Activated naive CD8-positive, alpha-beta T cell treated with anti-CD3 and anti-CD28 coated beads, Interleukin-2, amount 50 U/mL, for 16 hours (primary cell): ENCODE data around the gene PTPRD.

Experiments used
- DNase-seq: peaks from one replicate; pipeline ENCODE4 v3.0.0-alpha.2; 2020; ENCODE audit warnings: low read depth, low spot score

PTPRD gene

DNA sequence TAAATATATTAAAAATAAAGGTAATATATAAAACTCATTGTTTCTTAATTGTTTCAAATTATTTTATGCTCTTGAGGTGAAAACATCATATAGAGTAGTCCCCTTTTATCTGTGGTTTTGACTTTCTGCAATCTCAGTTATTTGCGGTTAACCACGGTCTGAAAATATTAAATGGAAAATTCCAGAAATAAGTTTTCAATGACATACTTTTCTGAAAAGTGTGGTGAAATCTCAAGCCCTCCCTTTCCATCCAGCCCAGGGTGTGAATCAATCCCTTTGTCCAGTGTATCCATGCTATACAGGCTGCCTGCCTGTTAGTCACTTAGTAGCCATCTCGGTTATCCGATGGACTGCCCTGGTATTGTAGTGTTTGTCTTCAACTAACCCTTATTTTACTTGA is 2266.5 kb downstream of the PTPRD start:
- DNase-seq = no peak

DNA sequence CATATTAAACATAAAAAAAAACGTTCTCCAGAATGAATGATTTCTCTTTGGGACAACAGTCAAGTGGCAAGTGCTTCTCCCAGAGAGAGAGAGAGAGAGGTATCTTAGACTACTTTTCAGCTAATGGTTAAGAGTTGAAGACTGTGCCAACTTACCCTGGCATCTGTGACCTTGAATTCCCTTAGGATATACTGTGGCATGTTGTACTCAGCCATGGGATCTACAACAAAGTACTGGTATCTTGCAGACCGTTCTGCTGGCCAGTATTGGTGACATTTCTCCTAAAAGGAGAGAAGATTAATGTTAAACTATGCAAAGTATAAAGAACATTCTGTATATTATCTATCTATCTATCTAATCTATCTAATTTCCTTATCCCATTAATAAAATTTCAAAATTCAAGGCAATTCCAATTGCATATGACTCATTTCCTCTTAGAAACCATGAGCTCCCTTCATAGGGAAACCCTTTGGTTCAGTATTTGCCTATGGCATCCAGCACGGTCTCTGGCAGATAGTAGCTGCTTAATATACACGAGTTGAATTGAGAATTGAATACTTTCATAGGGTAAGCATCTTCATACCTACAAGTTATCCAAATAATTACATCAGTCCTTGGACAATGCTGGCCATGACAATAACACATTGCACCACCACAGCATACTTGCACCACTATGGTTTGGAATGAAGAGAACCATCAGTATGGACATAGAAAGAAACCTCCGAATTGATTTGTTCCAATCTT is 2273.9 kb downstream of the PTPRD start:
- DNase-seq = no peak

DNA sequence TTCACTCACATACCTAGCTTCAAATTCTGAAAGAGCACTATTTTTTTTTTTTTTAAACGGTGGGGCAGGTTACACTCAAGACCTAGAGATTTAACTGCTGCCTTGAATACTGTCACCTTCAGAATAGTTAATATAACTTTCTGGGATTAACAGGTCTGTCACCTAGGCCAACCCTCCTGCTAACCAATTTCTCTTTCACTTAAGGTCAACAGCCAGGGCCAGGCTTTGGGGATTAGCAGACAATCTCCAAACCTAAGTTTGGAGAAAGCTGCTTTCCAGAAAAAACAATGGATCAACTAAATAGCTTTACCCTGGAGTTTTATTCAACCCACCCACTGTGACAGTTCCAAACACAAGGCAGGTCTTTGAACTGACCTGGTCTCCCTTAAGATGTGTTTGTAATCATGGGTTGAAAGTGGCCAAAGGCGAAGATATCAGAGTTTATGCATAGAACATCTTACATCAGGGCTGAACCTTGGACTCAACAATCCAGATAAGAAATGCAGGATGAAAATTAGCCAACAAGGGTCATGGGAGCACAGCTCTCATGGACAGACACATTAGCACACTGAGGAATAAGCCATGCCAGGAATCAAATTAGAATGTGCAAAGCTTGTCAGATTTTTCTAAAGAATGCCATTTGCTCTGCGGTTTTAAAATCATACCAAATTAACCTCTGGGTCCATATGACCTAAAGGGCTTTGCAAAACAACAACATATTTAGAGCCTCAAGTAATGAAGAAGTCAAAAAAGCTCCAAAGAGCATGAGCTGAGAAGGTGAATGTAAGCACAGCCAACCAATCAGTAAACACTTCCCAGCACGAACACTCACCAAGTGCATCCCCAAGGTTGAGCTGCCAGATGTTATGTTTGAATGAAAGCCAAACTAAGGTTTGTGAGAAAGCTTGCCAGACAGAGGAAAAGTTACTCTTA is 2274.7 kb downstream of the PTPRD start:
- no peak for DNase-seq

DNA sequence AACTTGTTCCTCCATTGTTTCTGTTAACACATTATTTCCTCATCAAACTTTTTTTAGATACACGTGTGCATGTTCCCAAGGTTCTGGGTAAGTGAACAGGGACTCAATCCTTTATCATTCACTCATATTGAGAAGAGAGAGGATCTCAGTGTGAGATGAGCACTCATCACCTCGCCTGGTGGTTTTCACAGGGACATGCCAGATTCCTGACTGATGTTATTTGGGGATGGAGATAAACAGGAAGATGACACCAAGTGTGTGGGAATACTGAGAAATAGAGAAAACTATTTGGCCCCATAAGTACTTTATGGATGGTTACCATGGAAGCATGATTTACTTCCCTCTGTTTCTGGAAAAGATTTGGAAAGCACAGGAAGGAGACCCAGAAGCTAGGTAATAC is 2279.9 kb downstream of the PTPRD start:
- DNase-seq = no peak

DNA sequence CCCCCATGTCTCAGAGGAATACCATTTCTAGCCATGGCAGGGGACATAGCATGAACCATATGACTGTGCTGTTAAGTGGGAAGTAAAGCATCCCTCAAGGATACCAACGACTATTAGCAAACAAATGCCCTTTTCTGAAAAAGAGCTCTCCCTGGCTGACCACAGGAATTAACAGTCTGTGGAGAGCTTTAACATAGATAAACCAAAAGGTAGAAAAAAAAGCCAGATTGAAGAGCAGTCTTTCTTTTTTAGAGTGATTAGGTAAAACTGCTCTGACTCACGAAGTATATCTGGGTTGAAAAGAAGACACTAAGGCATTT is 2280.5 kb downstream of the PTPRD start:
- DNase-seq = no peak

DNA sequence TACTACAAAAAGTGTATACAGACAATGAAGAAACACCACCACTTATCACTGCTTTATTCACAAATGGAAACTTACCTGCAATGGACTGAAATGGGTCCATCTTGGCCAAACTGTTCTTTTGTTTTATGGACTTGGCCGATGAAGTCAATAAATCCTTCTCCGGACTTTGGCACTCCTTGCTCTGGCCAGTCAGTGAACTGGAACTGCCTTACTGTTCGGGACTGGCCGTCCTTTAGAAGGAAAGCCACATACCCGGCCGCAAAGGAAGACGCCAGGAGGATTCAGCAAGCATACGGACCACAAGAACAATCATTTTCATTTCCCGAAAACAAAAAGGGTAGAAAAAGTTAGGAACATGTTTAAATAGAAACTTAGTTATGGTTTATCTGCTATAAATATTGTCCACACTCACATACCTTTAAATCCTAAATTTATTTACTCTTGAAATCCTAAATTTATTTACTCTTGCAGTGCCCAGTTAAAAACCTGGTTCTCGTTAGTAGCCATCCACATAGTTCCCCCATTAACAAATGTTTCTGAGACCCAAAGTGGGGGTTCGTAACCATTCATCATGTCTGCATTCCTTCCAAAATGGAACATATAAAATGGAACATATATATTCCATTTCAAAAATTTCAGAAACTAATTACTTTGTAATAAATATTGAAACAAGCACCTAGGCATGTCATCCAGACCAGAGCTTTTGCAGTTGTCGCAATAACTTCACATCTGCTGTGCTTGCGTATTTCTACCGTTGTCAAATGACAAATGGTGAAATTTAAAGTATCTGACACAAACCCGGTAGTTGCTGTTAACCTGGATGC is 2281.1 kb downstream of the PTPRD start:
- no peak for DNase-seq

DNA sequence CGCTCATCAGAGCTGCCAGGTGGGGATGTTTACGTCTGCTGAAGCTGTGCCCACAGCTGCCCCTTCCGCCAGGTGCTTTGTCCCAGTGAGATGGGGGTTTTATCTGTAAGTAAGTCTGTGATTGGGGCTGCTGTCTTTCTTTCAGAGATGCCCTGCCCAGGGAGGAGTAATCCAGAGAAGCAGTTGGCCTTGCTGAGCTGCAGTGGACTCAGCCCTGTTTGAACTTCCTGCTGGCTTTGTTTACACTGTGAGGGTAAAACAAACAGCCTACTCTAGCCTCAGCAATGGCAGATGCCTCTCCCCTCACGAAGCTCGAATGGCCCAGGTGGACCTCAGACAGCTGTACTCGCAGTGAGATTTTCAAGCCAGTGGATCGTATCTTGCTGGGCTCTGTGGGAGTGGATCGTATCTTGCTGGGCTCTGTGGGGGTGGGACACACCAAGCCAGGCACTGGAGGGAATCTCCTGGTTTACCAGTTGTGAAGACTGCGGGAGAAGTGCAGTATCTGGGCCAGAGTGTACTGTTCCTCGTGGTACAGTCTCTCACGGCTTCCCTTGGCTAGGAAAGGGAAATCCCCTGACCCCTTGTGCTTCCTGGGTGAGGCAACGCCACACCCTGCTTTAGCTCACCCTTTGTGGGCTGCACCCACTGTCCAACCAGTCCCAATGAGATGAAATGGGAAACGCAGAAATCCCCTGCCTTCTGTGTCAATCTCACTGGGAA is 2283.1 kb downstream of the PTPRD start:
- no peak for DNase-seq

DNA sequence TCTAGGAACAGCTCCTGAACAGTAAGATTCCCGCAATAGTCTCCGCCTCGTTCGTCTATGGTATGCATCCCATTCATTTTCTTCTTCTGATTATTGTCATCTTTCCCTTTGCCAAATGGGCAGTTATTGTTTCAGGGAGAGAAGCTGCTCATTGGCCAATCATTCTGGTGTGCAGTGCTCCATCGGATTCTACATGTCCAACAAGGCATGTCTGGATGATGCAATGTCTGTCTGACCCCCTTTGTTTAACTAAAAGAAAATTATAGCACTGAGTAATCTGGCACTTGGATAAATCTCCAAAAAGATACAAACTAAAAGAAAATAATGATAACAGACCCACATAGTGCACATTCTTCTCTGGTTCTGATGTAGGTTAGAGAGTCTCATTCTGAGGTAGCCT is 2297.6 kb downstream of the PTPRD start:
- DNase-seq = no peak

DNA sequence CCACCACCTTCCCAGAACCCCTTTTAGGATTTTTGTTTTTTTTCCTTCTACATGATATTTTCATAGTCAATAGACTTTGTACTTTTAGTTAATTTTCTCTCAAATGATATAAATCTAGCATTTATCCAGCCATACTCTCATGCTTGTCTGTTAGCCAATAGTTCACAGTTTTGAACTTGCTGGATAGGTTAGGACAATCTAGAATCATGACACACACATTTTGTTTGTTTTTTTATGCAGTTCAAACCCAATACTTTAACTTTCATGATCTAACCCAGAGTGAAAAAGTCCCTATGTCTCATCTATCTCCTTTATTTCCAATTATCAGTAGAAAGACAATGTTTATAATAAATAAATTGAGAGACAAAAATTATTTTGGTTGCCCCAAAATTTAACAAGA is 2303.5 kb downstream of the PTPRD start:
- no peak for DNase-seq

DNA sequence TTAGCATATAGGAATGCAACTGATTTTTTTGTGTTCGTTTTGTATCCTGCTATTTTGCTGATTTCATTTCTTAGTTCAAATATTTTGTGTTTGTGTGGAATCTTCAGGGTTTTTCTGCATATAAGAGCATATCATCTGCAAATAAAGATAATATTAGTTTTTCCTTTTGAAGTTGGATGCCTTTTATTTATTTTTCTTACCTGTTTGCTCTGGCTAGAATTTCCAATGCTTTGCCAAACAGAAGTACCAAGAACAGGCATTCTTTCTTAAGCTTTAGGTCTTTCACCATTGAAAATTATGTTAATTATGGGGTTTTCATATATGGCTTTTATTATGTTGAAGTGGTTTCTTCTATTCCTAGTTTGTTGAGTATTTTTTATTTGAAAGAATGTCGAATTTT is 2308.1 kb downstream of the PTPRD start:
- no peak for DNase-seq

DNA sequence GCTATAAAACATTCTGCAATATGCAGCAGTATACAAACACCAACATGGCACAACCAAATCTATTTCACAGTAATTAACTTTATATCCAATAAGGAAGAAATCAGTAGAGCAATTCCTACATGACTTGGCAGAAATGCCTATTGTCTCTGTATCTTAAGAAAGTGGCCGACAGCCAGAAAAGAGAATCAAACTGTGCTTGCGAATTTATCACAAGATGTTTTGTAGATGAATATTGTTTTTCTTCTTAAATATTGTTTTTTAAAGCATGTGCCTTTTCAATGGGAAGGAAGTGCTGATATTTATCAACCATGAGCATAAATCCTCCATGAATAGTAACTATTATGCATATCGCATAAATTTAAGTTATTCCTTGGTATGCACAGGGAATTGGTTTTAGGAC is 2311.5 kb downstream of the PTPRD start:
- no peak for DNase-seq

DNA sequence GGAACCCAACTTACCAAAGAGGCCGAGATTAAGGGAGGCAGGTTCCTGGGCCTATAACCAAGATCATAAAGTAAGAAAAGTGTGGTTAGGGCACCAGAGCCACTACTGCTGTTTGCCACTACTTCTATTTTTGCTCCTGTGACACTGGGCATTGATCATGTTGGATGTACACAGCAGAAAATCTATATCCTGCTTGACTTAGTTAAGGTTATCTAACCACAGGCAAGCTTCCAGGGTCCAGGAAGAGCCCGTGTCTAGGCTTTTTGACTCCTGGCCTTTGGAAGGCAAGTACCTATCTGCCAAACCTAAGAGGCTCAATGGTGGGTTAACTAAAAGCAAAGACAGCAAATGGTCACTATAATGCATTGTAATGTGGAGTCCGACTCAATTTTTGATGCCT is 2315.8 kb downstream of the PTPRD start:
- DNase-seq = no peak

DNA sequence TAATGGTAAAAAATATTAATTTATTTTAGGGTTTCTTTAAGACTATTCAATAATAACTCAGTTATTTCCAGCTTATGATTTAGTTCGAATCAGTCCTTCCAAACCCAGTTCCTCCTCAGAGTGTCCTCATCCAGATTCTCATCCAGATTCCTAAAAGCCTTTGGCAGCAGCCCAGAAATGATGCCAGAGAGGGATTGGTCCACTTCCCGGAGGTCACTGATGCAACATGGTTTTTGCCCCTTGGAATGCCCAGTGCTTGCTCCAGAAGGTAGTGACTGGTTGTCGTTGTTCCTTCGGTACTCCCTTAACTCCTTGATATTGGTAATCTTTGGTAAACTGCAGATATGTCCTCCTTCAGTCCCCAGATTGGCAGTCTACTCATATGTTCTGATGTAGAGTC is 2320.1 kb downstream of the PTPRD start:
- no peak for DNase-seq

DNA sequence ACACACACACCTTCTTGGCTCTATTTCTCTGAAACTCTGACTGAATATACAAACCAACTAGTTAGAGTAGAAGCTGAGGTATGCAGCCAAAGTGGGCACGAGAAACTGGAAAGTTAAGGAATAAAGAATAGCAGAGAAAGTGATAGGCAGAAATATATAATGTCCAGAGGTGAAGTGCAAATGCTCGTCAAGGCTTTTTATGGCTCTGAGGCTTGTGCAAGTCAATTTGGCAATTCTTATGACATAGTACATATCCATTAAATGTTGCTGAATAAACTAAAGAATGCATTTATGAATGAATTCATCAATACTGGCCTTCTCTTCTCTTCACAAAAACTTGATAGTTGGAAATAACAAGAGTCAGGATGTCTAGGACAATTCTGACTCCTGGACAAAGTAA is 2323.1 kb downstream of the PTPRD start:
- DNase-seq = no peak

DNA sequence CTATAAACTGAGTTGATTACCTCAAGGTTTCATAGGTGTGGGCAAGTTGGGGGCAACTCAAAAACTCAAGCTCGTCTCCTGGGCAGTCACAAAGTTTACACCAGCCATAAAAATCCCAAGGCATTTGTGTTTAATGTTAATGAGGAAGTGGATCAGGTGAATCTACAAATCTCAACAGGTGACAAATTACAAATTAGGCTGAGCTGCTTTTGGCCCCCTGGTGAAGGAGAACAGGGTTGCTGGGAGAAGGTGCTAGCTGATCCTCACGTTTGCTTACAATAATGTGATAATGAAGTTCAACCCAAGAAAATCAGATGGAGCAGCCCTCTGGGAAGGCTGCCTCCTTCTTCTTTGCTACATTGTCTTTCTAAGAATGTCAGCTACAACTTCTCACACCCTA is 2324.8 kb downstream of the PTPRD start:
- no peak for DNase-seq

DNA sequence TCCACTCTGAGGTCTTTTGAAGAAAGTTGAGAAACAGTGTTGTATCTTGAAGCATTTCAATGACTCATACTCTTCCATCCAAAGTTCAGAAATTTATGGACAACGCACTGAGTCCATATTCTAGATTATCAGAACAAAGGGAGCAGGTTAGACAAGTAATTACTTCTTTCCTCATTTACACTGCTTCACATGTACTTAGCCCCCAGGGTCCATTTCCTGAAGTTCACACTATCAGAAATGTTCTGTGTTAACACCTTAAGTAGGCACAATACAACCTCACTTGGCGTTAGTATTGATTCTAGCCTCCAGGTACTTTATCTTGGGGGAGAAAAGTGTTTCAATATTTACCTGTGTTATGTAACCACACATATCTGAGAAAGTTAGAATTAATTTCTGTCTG is 2325.3 kb downstream of the PTPRD start:
- no peak for DNase-seq

DNA sequence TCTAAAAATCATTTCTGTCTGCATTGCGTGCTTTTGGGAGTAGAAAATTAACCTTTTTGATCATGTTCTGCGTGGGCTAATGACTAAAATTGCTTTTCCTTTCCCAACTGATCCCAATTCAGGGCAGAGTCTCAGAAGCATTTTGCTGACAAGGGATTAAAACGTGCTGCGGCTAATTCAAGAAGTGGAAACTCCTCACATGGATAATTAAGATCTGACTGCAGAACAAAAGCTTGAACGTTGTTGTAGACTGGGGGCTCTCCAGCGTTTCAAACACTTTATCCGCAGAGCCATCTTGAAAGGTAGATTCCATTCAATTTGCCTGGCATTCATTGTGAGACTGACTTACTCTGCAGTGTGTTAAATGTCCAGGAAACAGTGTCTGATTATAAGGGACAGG is 2327.9 kb downstream of the PTPRD start:
- no peak for DNase-seq

DNA sequence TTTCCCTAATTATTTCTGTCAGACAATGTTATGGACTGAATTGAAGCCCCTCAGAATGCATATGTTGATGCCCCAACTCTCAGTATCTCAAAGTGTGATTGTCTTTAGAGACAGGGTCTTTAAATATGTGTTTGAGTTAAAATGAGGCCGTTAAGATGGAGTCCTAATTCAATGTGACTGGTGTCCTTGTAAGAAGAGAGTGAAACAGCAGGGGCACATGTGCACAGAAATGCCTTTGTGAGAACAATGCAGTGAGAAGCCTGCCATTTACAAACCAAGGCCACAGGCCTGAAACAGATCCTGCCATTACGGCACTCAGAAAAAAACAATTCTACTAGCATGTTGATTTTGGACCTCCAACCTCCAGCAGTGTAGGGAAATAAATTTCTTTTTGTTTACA is 2330.3 kb downstream of the PTPRD start:
- DNase-seq = no peak

DNA sequence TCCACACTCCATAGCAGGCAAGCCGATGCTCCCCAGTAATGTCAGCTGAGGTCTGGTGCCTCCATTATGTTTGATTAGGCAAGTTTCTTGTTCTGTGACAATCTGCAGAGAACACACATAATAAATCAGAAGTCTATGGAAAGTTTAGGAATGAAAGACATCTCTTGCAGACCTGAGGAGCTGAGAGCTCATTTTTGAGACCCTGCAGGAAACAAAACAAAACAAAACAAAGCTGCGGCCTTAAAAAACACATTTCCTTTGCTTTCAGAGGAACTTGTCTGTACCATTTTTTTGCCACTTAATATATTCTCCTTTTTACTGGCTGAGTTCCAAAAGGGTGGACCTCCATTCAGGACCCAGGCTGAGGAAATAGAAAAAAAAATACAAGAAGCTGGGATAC is 2332.0 kb downstream of the PTPRD start:
- DNase-seq = no peak

DNA sequence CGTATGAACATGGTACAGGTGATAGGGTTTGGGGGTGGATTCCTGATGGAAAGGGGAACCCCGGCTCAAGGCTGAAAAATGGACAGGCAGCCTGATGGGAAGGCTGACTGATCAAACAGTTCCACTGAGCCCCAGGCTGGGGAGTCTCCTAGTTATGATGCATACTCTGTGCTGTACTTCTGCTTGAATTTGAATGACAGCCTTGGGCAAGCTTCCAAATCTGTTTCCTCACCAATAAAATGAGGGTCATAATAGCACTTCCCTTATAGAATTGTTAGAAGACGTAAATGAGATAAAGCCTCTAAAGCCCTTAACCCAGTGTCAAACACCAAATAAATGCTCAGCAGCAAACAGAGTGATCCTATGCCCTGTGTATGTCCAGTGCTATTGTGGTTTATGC is 2334.8 kb downstream of the PTPRD start:
- DNase-seq = no peak

DNA sequence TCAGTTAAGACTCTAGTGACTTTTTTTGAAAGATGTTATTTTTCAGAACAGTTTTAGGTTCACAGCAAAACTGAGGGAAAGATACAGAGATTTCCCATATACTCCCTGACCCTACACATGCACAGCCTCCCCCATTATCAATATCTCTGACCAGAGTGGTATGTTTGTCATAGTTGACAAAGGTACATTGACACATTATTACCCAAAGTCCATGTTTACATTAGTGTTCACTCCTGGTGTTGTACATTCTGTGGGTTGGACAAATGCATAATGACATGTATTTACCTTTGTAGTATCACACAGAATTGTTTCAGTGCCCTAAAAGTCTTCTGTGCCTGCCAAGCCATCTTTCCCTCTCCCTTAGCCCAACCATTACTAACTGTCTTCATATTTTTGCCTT is 2342.6 kb downstream of the PTPRD start:
- no peak for DNase-seq

DNA sequence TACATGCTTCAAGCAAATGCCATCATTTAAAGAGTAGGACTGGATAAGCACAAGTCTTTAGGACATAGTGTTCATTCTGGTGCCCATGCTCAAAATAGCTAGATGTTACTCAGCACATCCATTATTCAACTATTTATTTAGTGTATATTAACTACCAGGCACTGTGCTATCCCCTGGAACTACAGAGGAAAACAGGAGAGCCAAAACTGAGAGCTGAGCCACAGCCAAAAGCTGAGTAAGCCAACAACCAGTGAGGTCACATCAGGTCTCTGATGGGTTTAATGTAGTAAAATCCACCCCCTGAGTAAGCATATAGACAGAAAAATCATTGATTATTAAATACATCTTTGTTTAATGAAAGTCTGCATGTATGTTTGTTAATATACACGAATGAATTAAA is 2343.9 kb downstream of the PTPRD start:
- DNase-seq = no peak
